ENCODE results near the gene SLC4A1AP.

- TF ChIP-seq CTCF (conservative IDR thresholded peaks at IDR 0.05; ENCODE audit: low read length) (no peak), EZH2phosphoT487 (IDR thresholded peaks at IDR 0.05; ENCODE audit: borderline replicate concordance) (no peak)
These were observed 25.6 kb upstream of the SLC4A1AP start for GRCh38 chr2:27638037-27638637.
